Midbrain (tissue), 1 donor: ENCODE results near the gene CAST.

Experiments
- DNase-seq: peaks from one replicate; lab custom pipeline; 2025; lab: John Stamatoyannopoulos, UW

The CAST gene

DNA sequence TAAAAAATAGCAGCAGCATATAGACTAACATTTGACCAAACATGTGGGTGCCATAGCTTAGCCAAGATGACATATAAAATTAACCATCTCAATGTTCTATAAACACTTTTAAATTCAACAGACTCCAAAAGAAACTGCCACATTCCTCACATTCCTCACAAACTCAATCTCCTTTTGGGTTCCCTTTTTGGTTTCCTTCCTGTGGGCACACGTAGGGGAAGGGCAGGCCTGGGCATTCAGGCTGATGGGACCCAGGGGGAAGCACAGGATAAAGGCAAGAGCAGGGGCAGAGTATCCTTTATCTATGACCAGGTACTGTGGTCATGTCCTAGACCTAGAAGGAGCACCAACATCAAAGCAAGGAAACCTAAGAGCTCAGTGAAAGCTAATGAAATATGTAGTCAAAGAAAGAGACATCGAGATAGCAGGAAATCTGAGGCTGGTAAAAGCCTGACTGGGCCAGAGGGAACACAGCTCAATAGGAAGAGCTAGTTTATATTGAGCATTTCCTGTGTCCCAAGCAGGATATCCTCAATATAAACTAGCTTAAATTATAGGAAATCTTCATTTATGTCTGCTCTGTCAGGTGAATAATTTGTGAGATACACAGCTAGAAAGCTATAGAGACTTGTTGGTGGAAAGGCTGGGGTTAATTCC is 159.2 kb downstream of the CAST start:
- DNase-seq, result no peak

DNA sequence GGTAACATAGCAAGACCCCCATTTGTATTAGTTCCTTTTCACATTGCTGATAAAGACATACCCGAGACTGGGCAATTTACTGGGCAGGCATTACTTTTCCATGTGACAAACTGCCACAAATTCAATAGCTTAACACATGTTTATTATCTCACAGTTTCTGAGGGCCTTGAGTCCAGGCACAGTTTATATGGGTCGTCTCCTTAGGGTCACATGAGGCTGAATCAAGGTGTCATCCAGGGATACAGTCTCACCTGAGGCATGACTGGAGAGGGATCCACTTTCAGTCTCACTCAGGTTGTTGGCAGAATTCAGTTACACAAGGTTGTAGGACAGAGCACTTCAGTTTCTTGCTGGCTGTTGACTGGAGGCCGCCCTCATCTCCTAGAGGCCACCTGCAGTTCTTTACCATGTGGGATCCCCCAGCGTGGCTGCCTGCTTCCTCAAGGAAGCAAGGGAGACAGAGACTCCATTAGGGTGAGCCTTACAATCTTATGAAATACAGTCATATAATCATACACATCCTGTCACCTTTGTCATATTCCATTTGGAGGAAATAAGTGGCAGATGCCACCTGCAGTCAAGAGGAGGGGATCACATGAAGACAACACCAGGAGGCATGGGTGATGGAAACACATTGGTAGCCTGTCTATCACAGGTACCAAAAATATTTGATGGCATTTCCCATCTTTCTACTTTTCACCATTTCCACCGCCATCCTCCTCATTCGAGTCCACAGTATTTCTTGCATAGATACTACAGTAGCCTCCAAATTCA is 160.7 kb downstream of the CAST start:
- DNase-seq, result no peak

DNA sequence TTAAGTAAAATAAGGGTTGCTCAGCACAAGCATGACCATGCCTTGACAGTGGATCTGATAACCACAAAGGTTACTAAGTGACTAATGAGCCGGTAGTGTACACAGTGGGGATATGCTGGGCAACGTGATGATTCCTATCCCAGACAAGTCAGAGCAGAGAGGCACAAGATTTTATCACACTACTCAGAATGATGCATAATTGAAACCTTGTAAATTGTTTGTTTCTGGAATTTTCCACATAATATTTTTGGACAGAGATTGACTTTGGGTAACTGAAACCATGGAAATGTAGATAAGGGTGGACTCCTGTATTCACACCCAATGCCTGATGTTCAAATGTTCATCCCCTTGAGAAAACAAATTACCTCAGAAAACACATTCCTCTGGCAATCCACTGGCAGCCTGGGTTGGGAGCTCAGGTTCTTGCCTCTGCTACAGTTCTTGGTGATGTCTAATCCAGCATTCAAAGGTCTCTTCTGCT is 161.8 kb downstream of the CAST start:
- no peak for DNase-seq
